ENCODE measurements around the gene LUZP4. TPM values are rescaled to one million over a fixed set of nuclear protein-coding genes. Genes with fewer than 3 reads are reported as not detected.
"Not testable (repeated sequence)": the region's sequence is repeated elsewhere in the genome, so short reads cannot be mapped to it uniquely, and the experiment has no call there.

LUZP4 gene
- total and polyA plus RNA-seq, 8 donors = not detected

GRCh38 chrX:115344885-115345614 lies 55.5 kb downstream of the LUZP4 start:
- H3K36me3 ChIP-seq = no peaks in the 10 kb centered on the region
- no peak overlapping the region for H3K4me3 ChIP-seq
- peaks cover 0 to 8% (median 0%) of the 10 kb centered on the region in 3 donors for H3K4me1 ChIP-seq
- 15 to 35% methylated on average over 3 of the region's 3 CpGs for WGBS, 2 donors
- peaks cover 0 to 11% (median 0%) of the 10 kb centered on the region in 4 donors for H3K27me3 ChIP-seq
- ATAC-seq (peak; percentile 76 to 96 (median 92)), DNase-seq (peak; percentile 65 to 79 (median 73)), FAIRE-seq (peak; percentile 61)
- TF ChIP-seq CTCF (IDR thresholded peaks at IDR 0.05) = no peak
- H3K27ac ChIP-seq = peak overlapping the region in 2 of 4 donors; percentile 5 to 73
- H3K9me3 ChIP-seq = no peaks in the 10 kb centered on the region
- intact Hi-C loops (cut with DNase I) = no loop called here

GRCh38 chrX:115345615-115346014 lies 56.1 kb downstream of the LUZP4 start:
- no peak for FAIRE-seq
- ATAC-seq = peak in 1 of 4 donors; percentile 23

GRCh38 chrX:115346738-115347137 lies 57.2 kb downstream of the LUZP4 start:
- H3K9me3 ChIP-seq; H3K27ac ChIP-seq; FAIRE-seq; intact Hi-C loops (cut with DNase I); H3K36me3 ChIP-seq; H3K4me3 ChIP-seq; DNase-seq; ATAC-seq; H3K4me1 ChIP-seq: not testable (repeated sequence)
- 87 to 93% methylated on average over 5 of the region's 14 CpGs for WGBS, 2 donors
- H3K27me3 ChIP-seq = peaks cover 0 to 11% (median 0%) of the 10 kb centered on the region in 4 donors

More at GRCh38 chrX:115345615-115346014, 56.1 kb downstream of the LUZP4 start:
- no peaks in the 10 kb centered on the region for H3K9me3 ChIP-seq
- DNase-seq = no peak
- TF ChIP-seq CTCF (IDR thresholded peaks at IDR 0.05) = no peak
- 48 to 57% methylated on average over 3 of the region's 3 CpGs for WGBS, 2 donors
- peaks cover 0 to 11% (median 0%) of the 10 kb centered on the region in 4 donors for H3K27me3 ChIP-seq
- H3K4me1 ChIP-seq = peaks cover 0 to 8% (median 0%) of the 10 kb centered on the region in 3 donors
- no peak overlapping the region for H3K4me3 ChIP-seq
- H3K36me3 ChIP-seq = no peaks in the 10 kb centered on the region
- H3K27ac ChIP-seq = no peak overlapping the region
- intact Hi-C loops (cut with DNase I) = no loop called here

GRCh38 chrX:115348446-115349225 lies 59.1 kb downstream of the LUZP4 start:
- Histone ChIP-seq H3K4me3 (no peak overlapping the region), H3K9me3 (no peaks in the 10 kb centered on the region), H3K4me1 (peaks cover 0 to 8% (median 0%) of the 10 kb centered on the region in 3 donors), H3K27ac (no peak overlapping the region), H3K36me3 (no peaks in the 10 kb centered on the region), H3K27me3 (peaks cover 0 to 8% (median 0%) of the 10 kb centered on the region in 4 donors)
- WGBS, 2 donors = 60 to 62% methylated on average over 7 of the region's 7 CpGs
- no peak for DNase-seq
- intact Hi-C loops (cut with DNase I) = no loop called here
- FAIRE-seq = no peak
- no peak for TF ChIP-seq CTCF (IDR thresholded peaks at IDR 0.05)
- no peak for ATAC-seq

GRCh38 chrX:115350711-115351381 lies 61.3 kb downstream of the LUZP4 start:
- ATAC-seq (no peak), FAIRE-seq (no peak)
- 66 to 80% methylated on average over 10 of the region's 10 CpGs for WGBS, 2 donors

More at GRCh38 chrX:115350711-115351381, 61.3 kb downstream of the LUZP4 start:
- Histone ChIP-seq H3K36me3 (no peaks in the 10 kb centered on the region), H3K27me3 (peaks cover 0 to 8% (median 0%) of the 10 kb centered on the region in 4 donors), H3K4me3 (no peak overlapping the region), H3K4me1 (no peaks in the 10 kb centered on the region), H3K9me3 (no peaks in the 10 kb centered on the region), H3K27ac (no peak overlapping the region)
- intact Hi-C loops (cut with DNase I) = no loop called here
- TF ChIP-seq CTCF (IDR thresholded peaks at IDR 0.05) = no peak
- no peak for DNase-seq

Measured in pancreas (tissue), 10 donors.